HG02970 (cell line): Measurements from ENCODE around the gene DBN1.
"Not testable (repeated sequence)": the region's sequence is repeated elsewhere in the genome, so short reads cannot be mapped to it uniquely, and the experiment has no call there.

Experiments used
- ATAC-seq: cut with Tn5 transposase; IDR thresholded peaks from one replicate; pipeline ENCODE4 v1.9.1; 2021; ENCODE audit warnings: mild to moderate bottlenecking, moderate library complexity, moderate number of reproducible peaks; ENCODE audit not compliant: unreplicated experiment, low FRiP score

Gene DBN1

GRCh38 chr5:177491983-177492746 lies 18.7 kb upstream of the DBN1 start:
- ATAC-seq = no peak

DNA sequence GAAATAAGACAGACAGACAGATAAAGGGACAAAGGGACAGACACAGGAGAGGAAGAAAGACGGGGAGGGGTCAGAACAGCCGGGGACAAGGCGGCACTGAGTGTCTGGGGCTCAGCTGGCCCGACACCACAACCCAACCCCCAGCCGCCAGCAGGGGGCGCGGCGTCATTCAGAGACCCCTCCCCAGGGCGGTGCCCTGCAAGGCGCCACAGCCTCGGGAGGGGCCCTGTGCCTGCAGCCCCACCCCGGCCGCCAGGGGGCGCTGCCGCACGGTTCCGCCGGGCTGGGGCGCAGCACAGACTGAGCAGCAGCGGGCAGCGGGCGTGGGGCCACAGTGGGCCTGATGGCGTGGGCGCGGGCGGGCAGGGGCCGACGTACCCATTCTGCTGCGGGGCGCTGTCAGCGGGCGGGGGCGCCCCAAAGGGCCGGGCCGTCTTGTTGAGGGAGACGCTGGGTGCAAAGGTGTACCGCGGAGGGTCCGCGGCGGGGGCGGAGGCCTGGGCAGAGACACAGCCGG lies 18.1 kb upstream of the DBN1 start:
- no peak for ATAC-seq

DNA sequence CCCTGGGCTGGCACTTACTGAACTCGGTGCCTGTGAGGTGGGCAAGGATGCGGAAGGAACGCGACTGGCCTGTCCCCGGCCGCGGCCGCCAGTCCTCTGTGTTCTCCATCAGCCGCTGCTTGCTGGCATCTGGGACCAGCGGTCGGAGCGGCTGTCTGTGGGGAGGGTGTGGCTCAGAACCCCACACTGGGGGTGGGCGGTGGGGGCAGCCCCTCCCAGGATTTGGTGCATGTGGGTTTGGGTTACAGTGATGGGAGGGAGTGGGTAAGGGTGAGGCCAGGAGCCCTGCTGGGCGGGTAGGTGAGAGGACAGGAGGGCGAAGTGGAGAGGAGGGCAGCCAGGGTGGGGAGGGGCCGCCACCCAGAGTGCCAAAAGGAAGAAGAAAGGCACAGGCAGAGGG lies 17.6 kb upstream of the DBN1 start:
- no peak for ATAC-seq

DNA sequence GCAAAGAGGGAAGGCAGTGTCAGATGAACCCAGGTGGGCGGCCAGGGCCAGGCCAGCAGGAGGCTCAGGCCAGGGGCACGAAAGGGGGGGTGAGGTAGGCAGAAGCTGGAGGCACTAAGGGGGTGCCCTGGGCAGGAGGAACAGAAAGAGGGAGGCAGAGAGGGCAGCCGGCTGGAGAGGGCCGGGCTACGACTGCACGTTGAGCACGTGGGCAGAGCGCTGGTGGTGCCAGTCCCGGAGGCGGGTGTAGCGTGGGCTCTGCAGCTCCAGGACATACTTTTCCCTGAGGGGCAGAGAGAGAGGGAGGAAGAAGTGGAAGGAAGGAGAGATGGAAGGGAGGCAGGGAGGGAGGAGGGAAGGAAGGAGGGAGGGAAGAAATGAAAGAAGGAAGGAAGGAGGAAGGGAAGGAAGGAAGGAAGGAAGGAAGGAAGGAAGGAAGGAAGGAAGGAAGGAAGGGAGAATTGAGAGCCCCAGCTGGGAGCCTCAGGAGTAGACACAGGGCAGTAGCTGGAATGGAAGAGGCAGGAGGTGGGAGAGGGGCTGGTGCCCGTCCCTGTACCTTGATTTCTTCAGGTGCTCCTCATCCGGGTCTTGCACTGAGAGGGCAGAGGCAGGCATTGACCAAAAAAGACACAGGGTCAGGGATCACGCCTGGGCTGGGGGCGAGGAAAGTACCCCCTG lies 17.0 kb upstream of the DBN1 start:
- no peak for ATAC-seq

DNA sequence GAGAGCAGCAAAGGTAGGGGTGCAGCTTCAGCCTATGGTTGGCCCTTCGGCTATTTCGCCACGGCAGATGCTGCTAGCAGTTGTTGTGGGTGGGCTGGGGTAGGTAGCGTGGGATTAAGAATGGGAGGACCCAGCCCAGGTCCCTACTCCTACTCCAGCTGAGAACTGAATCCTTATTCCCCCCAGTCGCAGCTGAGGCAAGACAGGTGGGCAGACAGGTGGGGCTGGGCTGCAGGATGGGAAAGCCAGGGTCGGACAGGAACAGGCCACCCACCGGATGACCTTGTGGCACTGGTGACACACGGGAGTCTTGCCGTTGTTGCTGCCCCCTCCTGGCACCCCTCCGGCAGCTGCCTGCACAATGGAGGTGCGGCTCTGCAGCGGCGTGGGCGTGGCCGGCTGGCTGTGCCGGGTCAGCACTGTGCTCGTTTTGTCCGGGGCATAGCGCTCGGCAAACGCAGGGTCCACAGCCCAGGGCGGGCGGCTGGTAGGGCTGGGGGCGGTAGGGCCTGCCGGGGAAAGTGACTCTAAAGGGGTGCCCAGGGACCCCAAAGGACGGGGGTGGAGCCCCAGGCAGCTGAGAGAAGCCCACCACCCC lies 15.8 kb upstream of the DBN1 start:
- ATAC-seq = no peak

DNA sequence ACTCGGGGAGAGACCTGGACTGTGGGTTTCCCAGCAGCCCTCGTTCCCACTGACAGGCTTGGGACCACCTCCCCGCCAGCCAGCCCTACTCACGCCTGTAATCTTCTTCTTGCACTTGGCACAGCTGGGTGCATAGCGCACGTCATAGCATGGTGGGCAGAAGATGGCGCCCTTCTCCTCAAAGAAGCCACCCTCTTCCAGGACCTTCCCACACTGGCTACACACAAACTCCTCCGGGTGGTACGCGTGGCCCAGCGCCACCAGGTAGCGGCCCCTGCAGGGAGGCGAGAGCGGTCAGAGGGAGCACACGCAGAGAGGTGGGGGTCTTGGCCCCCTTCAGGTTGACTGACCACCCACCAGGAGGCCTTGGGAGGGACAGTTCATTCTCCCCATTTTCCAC lies 14.5 kb upstream of the DBN1 start:
- no peak for ATAC-seq

DNA sequence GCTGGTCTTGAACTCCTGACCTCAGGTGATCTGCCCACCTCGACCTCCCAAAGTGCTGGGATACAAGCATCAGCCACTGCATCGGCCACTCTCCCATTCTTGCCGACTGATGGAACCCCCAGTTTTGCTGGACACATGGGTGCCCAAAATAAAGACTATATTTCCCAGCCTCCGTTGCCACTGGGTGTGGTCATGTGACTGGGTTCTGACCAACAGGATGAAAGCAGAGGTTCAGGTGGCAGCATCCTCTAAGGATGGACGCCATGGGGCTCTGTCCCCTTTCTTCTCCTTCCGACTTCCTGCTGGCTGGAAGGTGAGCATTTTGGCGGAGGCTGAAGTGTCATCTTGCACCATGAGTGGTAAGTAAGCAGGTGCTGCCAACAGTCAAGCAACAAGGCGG lies 13.7 kb upstream of the DBN1 start:
- ATAC-seq = no peak

- ATAC-seq = no peak
These were observed 12.8 kb upstream of the DBN1 start for GRCh38 chr5:177486256-177486655.

- ATAC-seq = not testable (repeated sequence)
These were observed 12.3 kb upstream of the DBN1 start for GRCh38 chr5:177485753-177486152.

GRCh38 chr5:177484902-177485549 lies 11.6 kb upstream of the DBN1 start:
- ATAC-seq = no peak

DNA sequence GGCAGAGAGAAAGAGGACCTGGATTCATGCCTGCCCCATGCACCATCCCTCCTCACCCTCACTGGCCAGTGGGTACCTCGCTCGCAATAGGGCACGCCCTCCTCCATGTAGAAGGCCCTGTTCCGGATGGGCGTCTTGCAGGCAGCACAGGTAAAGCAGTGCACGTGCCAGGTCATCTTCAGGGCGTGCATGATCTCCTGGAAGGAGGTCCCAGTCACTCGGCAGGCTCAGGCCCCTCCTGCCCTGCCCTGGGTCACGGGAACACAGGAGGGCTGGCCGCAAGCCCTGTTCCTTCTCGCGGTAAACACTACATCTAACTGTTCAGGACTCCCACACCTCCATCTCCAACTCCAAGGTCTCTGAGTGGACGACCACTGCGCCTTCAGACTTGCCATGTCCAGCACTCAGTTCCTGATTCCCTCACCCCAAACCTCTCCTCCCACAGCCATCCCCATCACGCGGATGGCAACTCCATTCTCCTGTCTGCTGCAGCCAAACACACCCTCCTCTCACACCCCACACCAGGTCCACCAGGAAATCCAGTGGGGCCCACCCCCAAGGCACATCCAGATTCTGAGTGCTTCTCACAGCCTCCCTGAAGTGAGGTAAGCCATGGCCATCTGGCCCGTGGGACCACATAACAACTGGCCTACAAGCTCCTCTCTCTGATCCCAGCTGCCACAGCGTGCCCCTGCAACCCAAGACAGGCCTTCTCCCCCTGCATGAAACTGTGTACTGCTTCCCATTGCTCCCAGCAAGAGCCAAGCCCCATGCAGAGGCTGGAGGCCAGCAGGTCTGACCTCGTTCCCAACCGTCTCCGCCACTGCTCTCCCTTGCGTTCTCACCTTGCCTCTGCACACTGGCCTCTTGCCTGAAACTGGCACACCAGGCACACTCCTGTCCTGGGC lies 10.8 kb upstream of the DBN1 start:
- ATAC-seq = no peak

- ATAC-seq = no peak
These were observed 9.6 kb upstream of the DBN1 start for GRCh38 chr5:177483042-177483441.

DNA sequence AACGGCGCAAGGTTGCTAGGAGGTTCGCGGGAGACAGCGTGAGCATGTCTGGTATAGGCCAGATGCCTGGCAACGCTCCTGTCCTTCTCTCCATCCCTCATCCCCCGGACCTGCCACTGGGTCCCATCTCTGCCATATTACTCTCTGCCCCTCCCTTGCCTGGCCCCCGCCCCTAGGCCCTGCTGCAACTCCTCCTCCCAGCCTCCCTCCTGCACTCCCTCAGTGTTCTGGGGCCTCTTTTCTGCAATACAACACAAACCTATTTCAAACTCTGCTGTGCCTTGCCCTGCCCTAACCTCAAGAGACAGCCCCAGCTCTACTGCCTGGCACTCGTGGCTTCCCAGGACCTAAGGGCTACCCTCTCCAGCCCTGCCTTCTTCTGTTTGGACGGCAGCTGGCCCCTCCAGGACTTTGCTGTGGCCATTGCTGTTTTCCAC lies 8.9 kb upstream of the DBN1 start:
- no peak for ATAC-seq

GRCh38 chr5:177479774-177480173 lies 6.3 kb upstream of the DBN1 start:
- no peak for ATAC-seq

GRCh38 chr5:177478711-177479646 lies 5.5 kb upstream of the DBN1 start:
- no peak for ATAC-seq

- no peak for ATAC-seq
These were observed 4.5 kb upstream of the DBN1 start for GRCh38 chr5:177477701-177478477.

DNA sequence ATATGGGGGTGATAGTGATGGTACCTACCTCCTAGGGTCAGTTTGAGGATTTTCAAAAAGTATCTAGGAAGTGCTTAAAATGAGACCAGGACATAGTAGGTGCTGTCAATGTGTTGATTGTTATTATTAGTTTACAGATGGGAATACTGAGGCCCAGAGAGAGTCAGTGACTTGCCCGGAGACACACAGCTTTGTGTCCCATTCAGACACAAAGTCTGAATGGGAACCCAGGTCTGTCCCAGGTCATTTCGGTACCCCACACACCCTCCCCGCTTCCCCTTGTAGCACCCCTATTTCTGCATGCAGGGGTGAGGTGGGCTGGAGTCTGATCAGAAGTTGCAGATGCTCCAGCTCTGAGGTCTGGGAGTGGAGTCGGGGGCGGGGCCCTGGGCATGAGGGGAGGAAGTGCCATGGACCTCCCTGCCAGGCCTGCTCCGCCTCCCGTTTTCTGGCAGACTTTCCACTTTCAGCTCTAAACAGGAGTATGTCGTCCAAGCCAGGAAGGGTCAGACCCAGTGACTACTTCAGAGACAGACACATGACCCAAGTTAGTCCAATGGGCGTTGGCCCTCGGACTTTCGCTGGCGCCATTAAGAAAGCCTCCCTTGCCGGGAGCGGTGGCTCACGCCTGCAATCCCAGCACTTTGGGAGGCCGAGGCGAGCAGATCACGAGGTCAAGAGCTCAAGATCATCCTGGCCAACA lies 3.2 kb upstream of the DBN1 start:
- ATAC-seq = no peak
